Subcutaneous adipose tissue (tissue), 4 donors: ENCODE results near the gene HSPA2. TPM values are rescaled to one million over a fixed set of nuclear protein-coding genes. Genes with fewer than 3 reads are reported as not detected.

Experiments
- CTCF ChIP-seq: fragments of 450-650 bp; IDR thresholded peaks from one replicate; pipeline ENCODE4 v1.5.1; 2016; ENCODE audit warnings: low read depth, mild to moderate bottlenecking, control low read depth, antibody characterized with exemption, moderate library complexity
- total RNA-seq, 4 donors: library from RNA; depleted of rRNA; stranded (reverse); fragments of >200 nt; gene quantifications; one replicate each; pipeline ENCODE4 v1.1.0, GENCODE V29; 2016

The HSPA2 gene
- total RNA-seq, 4 donors from 2014 or later, result 6.2 to 8.8 (median 6.9) TPM

- no peak for TF ChIP-seq CTCF
These were observed 33.0 kb upstream of the HSPA2 start for GRCh38 chr14:64507376-64508156.

- TF ChIP-seq CTCF, result no peak
These were observed 32.2 kb upstream of the HSPA2 start for GRCh38 chr14:64508215-64508776.

GRCh38 chr14:64509036-64509435, 31.5 kb upstream of the HSPA2 start:
- no peak for TF ChIP-seq CTCF

- no peak for TF ChIP-seq CTCF
These were observed 29.5 kb upstream of the HSPA2 start for GRCh38 chr14:64510825-64511671.

- TF ChIP-seq CTCF, result no peak
These were observed 27.3 kb upstream of the HSPA2 start for GRCh38 chr14:64513271-64513670.

- TF ChIP-seq CTCF, result no peak
These were observed 25.5 kb upstream of the HSPA2 start for GRCh38 chr14:64515053-64515452.

GRCh38 chr14:64516969-64517368, 23.6 kb upstream of the HSPA2 start:
- TF ChIP-seq CTCF, result no peak
